Embryonic facial prominence (tissue), 1 donor: ENCODE results near the gene SPECC1.
"Not testable (repeated sequence)": the region's sequence is repeated elsewhere in the genome, so short reads cannot be mapped to it uniquely, and the experiment has no call there.

Experiments
- DNase-seq: peaks from one replicate; pipeline ENCODE4 v3.0.0-alpha.2; 2016; ENCODE audit errors: extremely low spot score

Gene SPECC1

DNA sequence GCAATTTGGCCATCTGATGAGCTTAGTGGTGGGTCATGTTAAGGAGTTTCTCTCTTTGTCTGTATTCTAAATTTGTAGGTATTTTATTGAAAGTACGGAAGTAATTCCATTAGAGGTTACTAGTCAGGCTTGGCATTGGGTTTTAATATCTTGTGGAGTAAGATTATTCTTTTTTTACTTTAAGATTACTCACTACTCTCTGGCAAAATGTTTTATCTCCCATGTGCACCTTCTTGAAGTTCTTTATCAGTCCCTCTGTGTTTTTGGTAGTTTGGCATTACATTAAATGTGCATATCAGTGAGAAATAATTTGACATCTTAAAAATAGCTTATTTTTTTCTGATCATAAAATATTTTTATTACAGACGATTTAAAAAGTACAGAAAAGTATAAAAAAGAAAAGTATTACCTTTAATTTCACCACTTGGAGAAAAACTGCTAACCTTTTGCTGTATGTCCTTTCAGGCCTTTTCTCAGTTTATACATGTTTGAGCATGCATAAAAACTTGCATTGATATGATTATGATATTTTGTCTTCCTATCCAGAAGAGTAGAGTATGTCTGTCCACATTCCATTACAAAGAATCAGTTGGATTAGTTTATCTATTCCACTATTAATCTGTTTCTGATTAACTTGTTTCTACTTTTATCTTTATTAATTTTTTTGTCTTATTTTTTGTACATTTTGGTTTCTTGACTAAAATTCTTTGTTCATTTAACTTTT, 198.3 kb downstream of the SPECC1 start:
- DNase-seq: no peak

DNA sequence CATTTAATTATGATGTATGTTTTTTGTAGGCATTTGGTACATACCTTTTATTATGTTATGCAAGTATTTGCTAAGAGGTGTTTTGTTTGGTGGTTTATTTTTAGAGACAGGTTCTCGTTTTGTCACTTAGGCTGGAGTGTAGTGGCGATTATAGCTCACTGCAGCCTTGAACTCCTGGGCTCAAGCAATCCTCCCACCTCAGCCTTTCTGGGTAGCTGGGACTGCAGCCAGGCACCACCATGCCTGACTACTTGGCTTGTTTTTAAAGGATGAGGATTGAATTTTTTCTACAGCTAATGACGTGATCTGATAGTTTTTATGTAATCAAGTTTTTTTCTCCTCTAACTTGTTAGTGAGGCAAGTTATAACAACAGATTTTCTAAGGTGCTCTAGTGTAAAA, 199.6 kb downstream of the SPECC1 start:
- no peak for DNase-seq

DNA sequence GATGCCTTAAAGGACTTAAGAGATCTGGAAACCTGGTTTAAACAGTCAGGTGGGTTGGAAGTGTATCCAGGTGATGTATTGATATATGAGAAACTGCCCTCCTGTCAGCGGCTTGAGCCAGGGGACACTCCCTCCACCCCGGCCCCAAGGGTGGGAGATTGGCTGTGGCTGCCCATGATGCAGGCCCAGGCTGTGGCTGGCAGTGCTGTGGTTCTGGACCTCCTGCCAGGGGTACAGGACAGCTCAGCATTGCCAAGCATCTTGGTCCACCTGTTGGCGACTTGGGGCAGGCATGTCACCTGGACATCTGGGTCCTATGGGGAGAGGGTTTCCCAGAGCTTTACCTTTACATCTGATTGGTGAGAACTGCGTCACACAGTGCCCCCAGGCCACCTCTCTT, 201.0 kb downstream of the SPECC1 start:
- DNase-seq: no peak

DNA sequence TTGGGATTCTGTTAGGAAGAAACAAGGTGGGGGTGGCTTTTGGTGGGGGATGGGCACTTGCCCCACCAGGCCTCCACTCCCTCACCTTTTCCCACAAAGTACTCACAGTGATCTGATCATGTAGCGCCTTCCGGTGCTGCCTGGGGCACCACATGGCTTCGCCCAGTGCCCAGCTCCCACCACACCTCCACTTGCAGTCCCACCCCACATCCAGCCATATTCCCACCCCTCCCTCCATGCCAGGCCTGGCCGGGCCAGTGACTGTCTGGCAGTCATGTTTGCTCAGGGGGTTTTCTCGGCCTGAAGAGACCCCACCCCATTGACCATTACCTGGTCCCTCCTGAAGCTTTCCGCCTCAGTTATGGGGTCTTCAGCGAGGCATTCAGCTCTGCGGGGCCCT, 201.5 kb downstream of the SPECC1 start:
- DNase-seq: no peak

DNA sequence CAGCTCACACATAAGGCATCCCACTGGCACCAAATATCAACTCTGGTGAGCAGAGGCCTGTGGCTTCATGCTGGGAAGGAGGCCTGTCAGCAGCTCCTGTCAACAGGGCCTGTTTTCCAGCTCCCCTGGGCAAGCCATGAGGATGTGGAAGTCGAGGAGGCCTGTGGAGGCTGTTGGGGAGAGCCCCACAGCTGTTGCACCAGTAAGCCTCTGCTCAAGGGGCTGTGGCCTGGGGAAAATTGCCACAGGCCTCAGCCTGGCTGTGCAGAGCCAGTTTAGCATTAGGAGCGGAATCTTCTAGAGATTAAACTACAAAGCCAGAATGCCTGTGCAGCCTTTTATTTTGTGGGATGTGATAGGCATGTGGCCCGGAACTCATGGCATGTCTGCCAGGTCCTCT, 202.1 kb downstream of the SPECC1 start:
- DNase-seq: no peak

DNA sequence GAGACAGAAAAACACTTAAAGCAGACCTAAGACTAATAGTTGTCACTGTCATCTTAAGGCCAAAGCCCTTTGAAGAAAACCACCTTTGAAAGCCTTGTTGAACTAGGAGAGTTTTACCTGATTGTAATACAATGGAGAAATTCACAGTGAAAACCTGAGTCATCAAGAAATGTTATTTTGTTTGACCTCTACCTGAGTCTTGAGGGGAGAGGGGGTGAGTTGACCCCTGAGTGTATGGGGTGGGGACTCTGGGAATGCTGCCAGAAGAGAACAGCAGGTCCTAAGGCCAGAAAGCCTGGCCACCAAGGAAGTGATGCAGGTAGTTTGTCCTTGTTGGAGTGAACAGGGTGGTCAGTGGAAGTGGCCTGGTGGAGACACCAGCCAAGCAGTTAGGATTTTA, 204.3 kb downstream of the SPECC1 start:
- no peak for DNase-seq

DNA sequence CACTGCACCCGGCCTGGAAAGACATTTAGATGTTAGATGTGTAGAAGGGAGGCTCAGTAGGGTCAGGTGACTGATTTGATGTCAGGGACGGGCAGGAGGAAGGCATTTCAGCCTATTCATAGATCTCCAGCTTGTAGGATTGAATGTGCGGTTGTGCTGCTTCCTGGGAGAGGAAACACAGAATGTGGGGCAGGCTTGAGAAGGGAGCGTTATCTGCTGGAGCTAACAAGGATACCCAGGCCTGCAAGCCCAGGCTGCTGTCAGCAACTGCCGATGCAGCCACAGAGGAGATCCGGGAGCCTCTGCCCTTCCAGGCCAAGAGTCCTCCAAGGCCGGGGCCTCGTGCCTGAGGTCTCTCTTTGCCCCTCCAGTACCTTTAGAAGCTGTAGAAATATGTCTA, 205.6 kb downstream of the SPECC1 start:
- no peak for DNase-seq

DNA sequence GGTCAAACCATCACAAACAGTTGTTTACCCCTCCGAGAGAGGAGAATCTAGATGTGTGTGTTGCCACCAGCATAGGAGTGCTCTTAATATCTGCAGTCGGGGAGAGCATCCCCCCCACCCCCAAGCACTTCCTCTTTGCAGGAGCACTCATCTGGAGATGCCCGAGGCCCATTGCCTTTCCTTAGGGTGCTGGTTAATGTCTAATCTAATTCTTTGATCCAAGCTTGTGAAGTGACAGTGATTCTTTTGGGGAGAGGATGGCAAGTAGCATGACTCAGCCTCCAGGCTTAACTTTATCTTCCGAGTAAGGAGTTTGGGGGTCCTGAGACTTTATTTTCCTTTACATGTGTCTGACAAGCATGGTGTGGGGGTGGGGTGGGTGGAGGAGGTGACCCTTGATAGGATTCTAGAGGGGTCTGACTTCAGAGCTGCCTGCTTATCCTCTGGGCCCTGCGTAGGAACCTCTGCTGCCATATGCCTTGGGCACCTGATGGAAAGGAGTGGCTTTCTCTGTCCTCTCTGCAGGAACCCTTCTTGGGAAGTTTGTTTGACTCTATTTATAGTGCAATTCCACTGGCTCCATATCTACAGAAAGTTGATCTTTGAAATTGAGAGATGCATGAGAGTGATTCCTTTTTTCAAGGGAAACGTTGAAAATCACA, 207.1 kb downstream of the SPECC1 start:
- no peak for DNase-seq

DNA sequence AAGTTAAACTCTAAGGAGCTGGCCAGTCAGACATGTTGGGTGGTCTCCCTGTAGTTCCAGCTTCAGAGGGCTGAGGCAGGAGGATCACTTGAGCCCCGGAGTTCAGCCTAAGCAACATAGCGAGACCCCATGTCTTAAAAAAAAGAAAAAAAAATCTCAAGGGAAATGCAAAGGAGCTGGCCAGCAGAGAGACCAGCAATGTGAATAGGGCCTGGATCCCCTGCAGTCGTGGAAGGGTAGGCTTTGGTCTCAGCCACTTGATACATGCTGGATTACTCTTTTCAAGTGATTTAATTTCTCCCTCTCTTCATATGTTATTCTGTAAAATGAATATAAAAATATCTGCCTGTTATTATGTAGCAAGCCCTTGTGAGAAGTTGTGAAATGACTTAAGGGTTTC, 207.7 kb downstream of the SPECC1 start:
- DNase-seq: no peak

DNA sequence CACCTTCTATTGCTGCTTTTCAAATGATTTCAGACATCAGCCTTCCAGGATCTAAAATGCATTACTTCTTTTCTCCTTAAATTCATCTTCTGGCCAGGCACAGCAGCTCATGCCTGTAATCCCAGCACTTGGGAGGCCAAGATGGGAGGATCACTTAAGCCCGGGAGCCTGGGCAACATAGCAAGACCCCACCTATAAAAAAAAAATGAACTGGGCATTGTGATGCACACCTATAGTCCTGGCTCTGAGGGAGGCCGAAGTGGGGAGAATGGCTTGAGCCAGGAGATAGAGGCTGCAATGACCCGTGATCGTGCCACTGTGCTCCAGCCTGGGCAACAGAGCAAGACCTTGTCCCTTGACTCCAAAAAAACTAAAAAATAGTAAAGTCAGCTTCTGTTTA, 208.5 kb downstream of the SPECC1 start:
- DNase-seq: no peak

DNA sequence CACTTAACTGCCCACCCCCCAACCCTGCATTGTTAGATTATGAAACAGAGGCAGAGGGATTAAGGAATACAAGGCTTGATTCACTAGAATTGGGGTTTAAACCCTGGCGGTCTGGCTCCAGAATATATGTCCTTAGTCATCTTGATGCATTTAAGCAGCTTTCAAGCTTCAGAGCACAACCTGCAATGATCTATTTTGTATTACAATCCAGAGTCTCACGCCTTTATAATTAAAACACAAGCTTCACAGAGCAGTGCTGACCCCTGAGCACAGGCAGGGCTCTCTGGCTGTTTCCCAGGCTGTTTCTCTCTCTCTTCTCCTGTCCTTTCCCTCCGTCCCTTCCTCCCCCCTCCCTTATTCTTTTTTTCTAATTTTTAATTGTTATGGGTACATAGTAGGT, 209.1 kb downstream of the SPECC1 start:
- no peak for DNase-seq

DNA sequence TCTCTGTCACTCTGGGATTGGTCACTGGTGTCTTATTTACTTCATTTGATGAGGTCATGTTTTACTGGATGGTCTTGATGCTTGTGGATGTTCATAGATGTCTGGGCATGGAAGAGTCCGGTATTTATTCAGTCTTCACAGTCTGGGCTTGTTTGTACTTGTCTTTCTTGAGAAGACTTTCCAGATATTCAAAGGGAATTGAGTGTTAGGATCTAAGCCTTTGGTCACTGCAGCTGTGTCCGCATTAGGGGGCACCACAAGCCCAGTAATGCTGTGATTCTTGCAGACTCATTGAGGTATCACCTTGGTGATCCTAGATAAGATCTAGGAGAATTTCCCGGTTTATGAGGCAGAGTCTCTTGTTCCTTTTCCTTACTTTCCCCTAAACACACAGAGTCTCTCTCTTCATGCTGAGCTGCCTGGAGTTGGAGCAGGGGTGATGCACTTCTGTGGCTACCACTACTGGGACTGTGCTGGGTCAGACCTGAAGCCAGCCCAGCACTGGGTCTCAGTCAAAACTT, 214.7 kb downstream of the SPECC1 start:
- no peak for DNase-seq

DNA sequence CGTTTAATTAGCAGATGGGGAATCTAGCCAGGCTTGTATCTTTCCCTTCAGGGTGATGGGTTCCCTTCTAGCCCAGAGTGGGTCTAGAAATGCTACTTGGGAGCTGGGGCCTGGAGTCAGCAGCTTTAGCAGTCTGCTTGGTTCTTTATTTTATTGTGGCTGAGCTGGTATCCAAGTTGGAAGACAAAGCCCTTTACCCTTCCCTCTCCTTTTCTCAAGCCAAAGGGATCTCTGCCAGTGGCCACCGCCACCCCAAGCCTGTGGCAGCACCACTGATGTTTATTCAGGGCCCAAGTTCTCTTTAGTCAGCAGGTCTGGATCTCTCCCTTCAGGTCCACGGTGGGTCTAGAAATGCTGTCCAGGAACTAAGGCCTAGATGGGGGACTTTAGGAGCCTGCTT, 215.2 kb downstream of the SPECC1 start:
- DNase-seq: no peak

DNA sequence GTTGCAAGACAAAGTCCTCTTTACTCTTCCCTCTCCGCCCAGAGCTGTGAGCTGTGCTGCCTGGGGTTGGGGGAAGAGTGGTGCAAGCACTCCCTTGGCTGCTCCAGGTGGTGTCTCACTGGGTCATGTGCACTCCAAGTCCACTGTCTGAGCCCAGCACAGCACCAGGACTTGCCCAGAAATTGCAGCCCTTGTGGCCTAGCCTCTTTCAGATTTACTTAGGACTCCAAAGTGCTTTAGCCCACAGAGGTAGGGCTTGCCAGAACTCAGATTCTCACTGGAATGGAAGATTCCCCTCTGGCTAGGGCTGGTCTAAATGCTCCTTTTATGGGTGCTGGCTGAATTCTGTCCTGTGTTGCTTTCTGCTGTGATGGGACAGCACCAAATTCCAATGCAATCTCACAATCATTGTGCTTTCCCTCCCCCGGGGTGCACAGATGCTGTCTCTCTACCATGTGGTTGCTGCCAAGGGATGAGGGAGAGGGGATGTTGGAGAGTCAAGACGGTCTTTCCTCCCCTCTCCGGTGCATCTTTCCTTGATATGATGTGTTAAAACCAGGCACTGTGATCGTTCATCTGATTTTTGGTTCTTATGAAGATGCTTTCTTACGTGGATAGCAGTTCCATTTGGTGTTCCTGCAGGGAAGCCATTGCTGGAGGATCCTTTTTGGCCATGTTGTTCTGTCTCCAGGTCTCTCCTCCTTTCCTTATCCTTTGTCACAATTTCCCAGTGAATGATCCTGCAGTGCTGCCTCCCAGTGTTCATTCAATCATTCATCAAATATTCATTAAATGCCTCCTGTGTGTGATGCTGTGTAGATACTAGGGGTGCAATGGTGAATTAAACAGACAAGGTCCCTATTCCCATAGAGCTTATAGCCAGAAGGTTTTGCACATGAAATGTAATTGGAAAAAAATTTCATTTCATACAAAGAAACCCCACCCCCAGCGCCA, 216.3 kb downstream of the SPECC1 start:
- no peak for DNase-seq

DNA sequence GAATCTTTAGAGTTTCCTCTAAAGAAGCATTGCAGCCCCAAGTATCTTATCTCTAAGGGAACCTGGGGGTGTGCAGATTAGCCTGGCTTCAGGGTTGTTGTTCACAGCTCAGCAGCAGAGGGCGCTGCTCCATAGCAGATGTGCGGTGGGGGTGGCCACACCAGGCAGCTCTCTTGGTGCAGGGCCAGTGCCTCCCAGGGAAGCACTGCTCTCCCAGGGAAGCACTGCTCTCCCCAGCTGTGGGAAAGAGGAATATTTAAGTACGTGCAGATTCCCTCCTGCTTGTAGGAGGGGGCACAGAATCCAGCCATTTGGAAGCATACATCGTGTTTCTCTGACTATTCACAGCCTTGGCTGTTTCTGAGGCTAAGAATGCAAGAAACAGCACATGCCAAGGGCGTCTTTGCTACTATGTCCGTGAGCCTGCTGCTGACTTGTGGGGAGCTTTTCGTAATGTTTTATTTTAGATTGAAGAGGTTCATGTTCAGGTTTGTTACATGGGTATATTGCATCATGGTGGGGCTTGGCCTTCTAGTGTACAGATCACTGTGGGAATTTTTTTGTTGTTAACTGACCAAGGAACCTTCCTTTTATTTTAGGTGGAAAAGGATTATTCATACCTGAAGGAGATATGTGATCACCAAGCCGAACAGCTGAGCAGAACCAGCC, 217.8 kb downstream of the SPECC1 start:
- DNase-seq: peak; percentile 71

DNA sequence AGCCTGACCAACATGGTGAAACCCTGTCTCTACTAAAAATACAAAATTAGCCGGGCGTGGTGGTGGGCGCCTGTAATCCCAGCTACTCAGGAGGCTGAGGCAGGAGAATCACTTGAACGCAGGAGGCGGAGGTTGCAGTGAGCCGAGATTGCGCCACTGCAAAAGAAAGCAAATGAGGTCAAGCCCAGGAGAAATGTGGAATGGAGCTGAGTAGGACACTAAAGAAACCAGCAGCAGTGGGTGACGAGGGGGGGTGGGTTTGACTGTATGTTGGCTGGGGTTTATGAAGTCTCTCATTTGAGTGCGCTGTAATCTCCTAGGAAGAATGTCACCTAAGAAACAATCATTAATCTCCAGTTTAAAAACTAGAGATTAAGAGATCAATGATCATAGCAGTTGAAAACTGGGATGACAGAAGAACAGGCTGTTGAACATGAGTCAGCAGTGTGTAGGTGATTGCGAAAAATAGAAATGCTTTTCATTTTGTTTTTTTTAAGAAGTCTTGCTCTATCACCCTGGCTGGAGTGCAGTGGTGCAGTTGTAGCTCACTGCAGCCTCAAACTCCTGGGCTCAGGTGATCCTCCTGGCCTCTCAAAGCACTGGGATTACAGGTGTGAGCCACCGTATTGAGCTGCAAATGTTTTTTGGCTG, 218.7 kb downstream of the SPECC1 start:
- not testable (repeated sequence) for DNase-seq

DNA sequence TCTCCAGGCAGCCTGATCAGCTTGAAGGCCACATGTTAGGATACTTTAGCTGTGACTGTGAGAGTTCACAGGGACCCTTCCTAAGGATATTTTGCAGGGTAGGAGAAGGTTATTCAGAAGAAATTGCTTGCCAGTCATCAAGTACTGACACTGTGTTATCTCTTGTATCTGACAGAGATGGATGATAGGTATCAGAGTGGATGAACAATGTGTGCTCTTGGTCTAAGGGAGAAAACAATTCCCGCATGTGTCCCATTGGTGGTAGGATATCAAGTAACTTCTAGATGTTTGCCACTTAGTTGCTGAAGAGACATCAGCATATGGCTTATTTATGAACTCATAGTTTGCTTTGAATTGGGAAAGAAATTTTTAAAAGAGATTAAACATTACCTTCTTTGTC, 219.3 kb downstream of the SPECC1 start:
- no peak for DNase-seq

DNA sequence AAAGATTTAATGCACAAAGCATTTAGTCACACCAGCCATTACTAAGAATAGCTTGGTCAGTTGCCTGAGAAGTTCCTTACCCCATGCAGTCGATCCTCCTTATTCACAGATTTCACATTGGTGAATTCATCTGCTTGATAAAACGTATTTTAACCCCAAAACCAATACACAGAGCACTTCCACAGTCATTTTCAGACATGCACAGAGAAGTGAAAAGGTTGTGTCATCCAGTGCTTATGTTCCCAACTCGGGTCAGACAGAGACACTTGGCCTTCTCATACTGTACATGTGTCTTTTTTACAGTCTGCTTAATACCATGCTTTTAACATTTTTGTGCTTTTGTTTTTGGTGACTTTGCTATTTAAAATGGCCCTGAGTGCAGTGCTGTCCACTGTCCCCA, 219.7 kb downstream of the SPECC1 start:
- DNase-seq: no peak

DNA sequence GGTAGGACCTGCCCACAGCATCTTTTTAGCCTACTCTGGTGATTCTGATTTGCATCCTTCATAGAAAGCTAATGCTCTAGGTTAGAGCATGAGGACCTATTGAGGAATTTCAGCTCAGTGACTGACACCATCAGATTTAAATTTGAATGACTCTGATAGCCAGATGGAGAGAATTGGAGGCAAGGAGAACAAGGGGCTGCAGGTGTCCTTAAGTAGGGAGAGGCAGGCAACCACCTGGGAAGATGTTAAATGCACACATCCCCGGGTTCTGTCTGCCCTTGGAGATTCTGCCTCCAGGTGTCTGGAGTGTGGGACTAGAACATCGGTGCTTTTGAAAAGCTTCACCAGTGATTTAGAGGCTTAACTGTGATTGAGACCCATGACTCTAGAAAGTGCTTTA, 221.8 kb downstream of the SPECC1 start:
- DNase-seq: no peak

DNA sequence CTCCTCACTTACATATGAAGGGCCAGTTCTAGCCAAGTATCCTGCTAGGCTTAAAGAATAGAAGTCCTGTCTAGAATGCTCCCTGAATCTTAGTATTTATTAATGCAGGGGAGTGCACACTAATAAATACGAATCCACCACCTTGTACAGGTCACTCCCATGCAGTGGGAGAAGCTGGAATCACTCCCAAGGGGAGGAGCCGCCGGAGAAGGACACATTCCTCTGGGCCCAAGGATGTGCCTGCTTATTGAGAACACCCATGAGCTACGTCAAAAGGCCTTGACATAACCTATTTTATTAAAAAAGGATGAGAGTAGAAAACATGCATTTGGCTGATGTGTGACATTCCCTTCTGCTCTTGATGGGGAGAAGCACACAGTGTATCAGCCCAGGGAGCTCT, 223.5 kb downstream of the SPECC1 start:
- no peak for DNase-seq

DNA sequence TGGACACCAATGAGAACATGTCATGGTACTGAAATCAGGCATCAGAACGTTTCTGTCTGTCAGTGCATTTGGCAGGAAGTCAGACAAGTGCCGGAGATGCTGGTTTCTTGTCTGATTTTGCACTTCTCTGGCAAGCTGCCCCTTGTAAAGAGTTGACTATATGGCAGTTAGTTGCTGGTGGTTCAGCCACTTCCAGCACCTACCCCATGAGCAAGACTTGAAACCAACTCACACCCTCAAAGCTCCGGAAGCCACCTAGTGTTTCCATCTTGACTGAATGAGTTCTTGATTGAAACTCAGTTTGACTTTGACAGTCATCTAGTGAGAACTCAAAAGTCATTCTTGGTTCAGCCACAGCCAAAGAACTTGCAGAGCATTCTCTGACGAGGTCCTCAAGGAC, 225.1 kb downstream of the SPECC1 start:
- no peak for DNase-seq
